Measurements from ENCODE around the gene GUCY1A2.
"Not testable (repeated sequence)": the region's sequence is repeated elsewhere in the genome, so short reads cannot be mapped to it uniquely, and the experiment has no call there.

Gene GUCY1A2

GRCh38 chr11:106828976-106829375 is 189.3 kb downstream of the GUCY1A2 start:
- FAIRE-seq = no peak

- no peak for FAIRE-seq
These were observed 189.7 kb downstream of the GUCY1A2 start for GRCh38 chr11:106828576-106828975.

GRCh38 chr11:106827687-106828086 is 190.6 kb downstream of the GUCY1A2 start:
- no peak for FAIRE-seq

GRCh38 chr11:106826558-106826957 is 191.7 kb downstream of the GUCY1A2 start:
- FAIRE-seq = not testable (repeated sequence)

- no peak for FAIRE-seq
These were observed 196.4 kb downstream of the GUCY1A2 start for GRCh38 chr11:106821826-106822225.

GRCh38 chr11:106821291-106821690 is 197.0 kb downstream of the GUCY1A2 start:
- no peak for FAIRE-seq

GRCh38 chr11:106818443-106818842 is 199.8 kb downstream of the GUCY1A2 start:
- no peak for FAIRE-seq

GRCh38 chr11:106815209-106815608 is 203.1 kb downstream of the GUCY1A2 start:
- FAIRE-seq = no peak

- FAIRE-seq = no peak
These were observed 204.5 kb downstream of the GUCY1A2 start for GRCh38 chr11:106813806-106814205.

GRCh38 chr11:106794058-106794457 is 224.2 kb downstream of the GUCY1A2 start:
- no peak for FAIRE-seq

GRCh38 chr11:106789406-106789805 is 228.9 kb downstream of the GUCY1A2 start:
- FAIRE-seq = no peak

GRCh38 chr11:106787454-106787853 is 230.8 kb downstream of the GUCY1A2 start:
- FAIRE-seq = no peak

GRCh38 chr11:106785913-106786650 is 232.2 kb downstream of the GUCY1A2 start:
- no peak for FAIRE-seq

- not testable (repeated sequence) for FAIRE-seq
These were observed 241.0 kb downstream of the GUCY1A2 start for GRCh38 chr11:106777302-106777701.

GRCh38 chr11:106770489-106771085 is 247.7 kb downstream of the GUCY1A2 start:
- FAIRE-seq = no peak

- FAIRE-seq = no peak
These were observed 252.6 kb downstream of the GUCY1A2 start for GRCh38 chr11:106765469-106766258.

GRCh38 chr11:106763501-106763900 is 254.8 kb downstream of the GUCY1A2 start:
- no peak for FAIRE-seq

GRCh38 chr11:106761745-106762144 is 256.5 kb downstream of the GUCY1A2 start:
- no peak for FAIRE-seq

GRCh38 chr11:106761240-106761639 is 257.0 kb downstream of the GUCY1A2 start:
- no peak for FAIRE-seq

GRCh38 chr11:106748059-106748458 is 270.2 kb downstream of the GUCY1A2 start:
- FAIRE-seq = no peak

GRCh38 chr11:106745941-106746340 is 272.3 kb downstream of the GUCY1A2 start:
- FAIRE-seq = no peak

GRCh38 chr11:106733635-106734034 is 284.6 kb downstream of the GUCY1A2 start:
- no peak for FAIRE-seq

- no peak for FAIRE-seq
These were observed 289.4 kb downstream of the GUCY1A2 start for GRCh38 chr11:106728859-106729258.

GRCh38 chr11:106728379-106728778 is 289.9 kb downstream of the GUCY1A2 start:
- FAIRE-seq = no peak
